Neuronal stem cell (in vitro differentiated cells): ENCODE results near the gene TNNC1.

Source experiments
- DNase-seq: peaks from one replicate; pipeline ENCODE4 v3.0.0-alpha.2; 2013; ENCODE audit warnings: low spot score
- H2AFZ ChIP-seq: one replicate; pipeline ENCODE4 v1.6.1; 2013; ENCODE audit warnings: mild to moderate bottlenecking, low read length, inconsistent platforms
- H2AK5ac ChIP-seq: 2 replicates; pipeline ENCODE4 v1.6.1; 2013; ENCODE audit warnings: low read depth, mild to moderate bottlenecking, inconsistent platforms, low read length, moderate library complexity, mixed read lengths
- H2BK120ac ChIP-seq: 2 replicates; pipeline ENCODE4 v1.6.1; 2013; ENCODE audit warnings: low read depth, mild to moderate bottlenecking, inconsistent platforms, low read length, moderate library complexity, mixed read lengths
- H2BK12ac ChIP-seq: one replicate; pipeline ENCODE4 v1.6.1; 2013; ENCODE audit warnings: low read length, inconsistent platforms
- H2BK15ac ChIP-seq: 2 replicates; pipeline ENCODE4 v1.6.1; 2013; ENCODE audit warnings: mild to moderate bottlenecking, low read length, inconsistent platforms, mixed read lengths
- H2BK5ac ChIP-seq: one replicate; pipeline ENCODE4 v1.6.1; 2013; ENCODE audit warnings: inconsistent platforms, mild to moderate bottlenecking, low read length, moderate library complexity
- H3K14ac ChIP-seq: one replicate; pipeline ENCODE4 v1.6.1; 2013; ENCODE audit warnings: low read length, inconsistent platforms
- H3K18ac ChIP-seq: 2 replicates; pipeline ENCODE4 v1.6.1; 2013; ENCODE audit warnings: low read length, inconsistent platforms
- H3K23ac ChIP-seq: 2 replicates; pipeline ENCODE4 v1.6.1; 2013; ENCODE audit warnings: low read depth, mild to moderate bottlenecking, mixed read lengths, low read length, inconsistent platforms; ENCODE audit not compliant: poor library complexity
- H3K27ac ChIP-seq: replicated peaks from 3 replicates; pipeline ENCODE4 v1.5.1; 2013; ENCODE audit warnings: low read length, inconsistent platforms
- H3K27me3 ChIP-seq, 3 experiments: 2 replicates each; pipeline ENCODE4 v1.6.1; 2013; ENCODE audit warnings: low read length in 3 of 3, mild to moderate bottlenecking in 2 of 3, inconsistent platforms in 1 of 3, low read depth in 1 of 3, mixed read lengths in 1 of 3, moderate library complexity in 1 of 3; ENCODE audit not compliant: control insufficient read depth in 3 of 3, insufficient read depth in 3 of 3
- H3K36me3 ChIP-seq, 2 donors: replicated peaks in 1 of 2; 2 replicates each; pipeline ENCODE4 v1.6.1; 2013; ENCODE audit warnings: low read length in 2 of 2; ENCODE audit not compliant: control insufficient read depth in 2 of 2, insufficient read depth in 2 of 2
- H3K4ac ChIP-seq: 2 replicates; pipeline ENCODE4 v1.6.1; 2013; ENCODE audit warnings: inconsistent platforms, mild to moderate bottlenecking, low read length, moderate library complexity
- H3K4me1 ChIP-seq, 2 donors: 1 replicate in 1 of 2; 2 replicates in 1 of 2; pipeline ENCODE4 v1.6.1; 2013; ENCODE audit warnings: low read length in 2 of 2, low read depth in 1 of 2; ENCODE audit not compliant: control insufficient read depth in 2 of 2, insufficient read depth in 1 of 2
- H3K4me2 ChIP-seq: one replicate; pipeline ENCODE4 v1.6.1; 2013; ENCODE audit warnings: mild to moderate bottlenecking, low read length, inconsistent platforms; ENCODE audit not compliant: insufficient read depth, poor library complexity, severe bottlenecking
- H3K4me3 ChIP-seq, 2 donors: 2 replicates each; pipeline ENCODE4 v1.5.1; 2013; ENCODE audit warnings: low read length in 2 of 2, mild to moderate bottlenecking in 2 of 2, inconsistent platforms in 1 of 2, moderate library complexity in 1 of 2
- H3K79me1 ChIP-seq: one replicate; pipeline ENCODE4 v1.6.1; 2013; ENCODE audit warnings: low read depth, mild to moderate bottlenecking, inconsistent platforms, low read length, moderate library complexity
- H3K9ac ChIP-seq: one replicate; pipeline ENCODE4 v1.6.1; 2013; ENCODE audit warnings: mild to moderate bottlenecking, low read depth, low read length, inconsistent platforms; ENCODE audit not compliant: poor library complexity
- H3K9me3 ChIP-seq, 2 donors: replicated peaks in 1 of 2; 2 replicates each; pipeline versions ENCODE3 to v1.6.1; 2013; ENCODE audit warnings: low read length in 2 of 2, mild to moderate bottlenecking in 2 of 2, inconsistent platforms in 1 of 2, low read depth in 1 of 2, mixed read lengths in 1 of 2, moderate library complexity in 1 of 2; ENCODE audit not compliant: control insufficient read depth in 2 of 2, insufficient read depth in 1 of 2
- H4K8ac ChIP-seq: one replicate; pipeline ENCODE4 v1.6.1; 2013; ENCODE audit warnings: low read depth, mild to moderate bottlenecking, inconsistent platforms, low read length, moderate library complexity
- H4K91ac ChIP-seq: one replicate; pipeline ENCODE4 v1.6.1; 2013; ENCODE audit warnings: low read length, low read depth, mild to moderate bottlenecking, inconsistent platforms; ENCODE audit not compliant: poor library complexity
- WGBS, 2 donors: extraction: QIAGEN DNeasy Blood & Tissue Kit; methylation state at CpG; one replicate each; pipeline ENCODE4 v1.1.7; 2013; ENCODE audit warnings: missing lambda C conversion rate in 2 of 2, mixed read lengths in 1 of 2; ENCODE audit not compliant: insufficient read length in 2 of 2, insufficient replicate concordance in 1 of 2; ENCODE audit errors: extremely low coverage in 2 of 2; 5-methylcytosine and 5-hydroxymethylcytosine counted together

The TNNC1 gene

DNA sequence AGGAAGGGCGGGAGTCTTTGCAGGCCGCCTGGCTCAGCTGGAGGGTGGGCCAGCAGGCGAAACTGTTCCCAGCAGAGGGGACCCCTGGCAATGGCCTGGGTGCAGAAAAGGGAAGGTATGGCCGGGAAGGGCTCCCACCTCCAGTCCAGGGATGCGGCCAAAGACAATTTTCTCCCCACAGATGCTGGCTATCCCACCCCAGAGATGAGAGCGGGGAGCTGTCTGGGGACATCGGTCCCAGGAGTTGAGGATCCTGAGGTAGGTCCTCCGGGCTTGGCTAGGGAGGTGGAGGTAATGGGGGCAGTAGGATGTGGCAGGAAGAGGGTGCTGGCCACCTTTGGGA is 10.6 kb downstream of the TNNC1 start:
- H3K18ac ChIP-seq: no peak overlapping the region

GRCh38 chr3:52442409-52443267 is 11.2 kb downstream of the TNNC1 start:
- Histone ChIP-seq H2BK5ac (no peak overlapping the region), H4K8ac (no peak overlapping the region), H3K4me3 (no peak overlapping the region), H4K91ac (no peak overlapping the region), H3K79me1 (no peaks in the 10 kb centered on the region), H3K14ac (no peak overlapping the region), H3K36me3 (no peaks in the 10 kb centered on the region), H2BK15ac (peak overlapping the region; percentile 22), H3K9me3 (no peaks in the 10 kb centered on the region), H2AK5ac (peak overlapping the region; percentile 89), H3K4ac (peak overlapping the region; percentile 72), H3K9ac (peak overlapping the region; percentile 34), H3K27me3 (peaks cover 0 to 55% (median 0%) of the 10 kb centered on the region in 3 experiments), H2AFZ (no peak overlapping the region), H2BK120ac (no peak overlapping the region), H3K27ac (no peak overlapping the region), H3K23ac (peak overlapping the region; percentile 83), H3K4me2 (no peak overlapping the region), H3K4me1 (peaks cover 0 to 18% of the 10 kb centered on the region in 2 donors), H2BK12ac (no peak overlapping the region), H3K18ac (peak overlapping the region; percentile 87)
- no CpG with 5 or more reads among the region's 16 CpGs for WGBS, 2 donors
- no peak for DNase-seq

More for the DNA sequence above, 10.6 kb downstream of the TNNC1 start:
- no peak overlapping the region for H2AFZ ChIP-seq
- H3K36me3 ChIP-seq: no peaks in the 10 kb centered on the region
- H3K4me1 ChIP-seq: peaks cover 0 to 18% of the 10 kb centered on the region in 2 donors
- H3K9ac ChIP-seq: peak overlapping the region; percentile 34
- no peak overlapping the region for H3K4me3 ChIP-seq
- H2BK15ac ChIP-seq: peak overlapping the region; percentile 22
- peak overlapping the region; percentile 28 for H2BK120ac ChIP-seq
- no peak overlapping the region for H2BK12ac ChIP-seq
- no peak overlapping the region for H4K91ac ChIP-seq
- peak overlapping the region; percentile 50 for H3K23ac ChIP-seq
- no peak overlapping the region for H2BK5ac ChIP-seq
- no peaks in the 10 kb centered on the region for H3K79me1 ChIP-seq
- WGBS, 2 donors: no CpG with 5 or more reads among the region's 8 CpGs
- H3K14ac ChIP-seq: no peak overlapping the region
- no peak for DNase-seq
- no peak overlapping the region for H3K4me2 ChIP-seq
- peaks cover 0 to 58% (median 0%) of the 10 kb centered on the region in 3 experiments for H3K27me3 ChIP-seq
- H3K27ac ChIP-seq: no peak overlapping the region
- H4K8ac ChIP-seq: no peak overlapping the region
- H2AK5ac ChIP-seq: no peak overlapping the region
- no peaks in the 10 kb centered on the region for H3K9me3 ChIP-seq
- no peak overlapping the region for H3K4ac ChIP-seq

- H3K27me3 ChIP-seq: peaks cover 0 to 60% (median 0%) of the 10 kb centered on the region in 3 experiments
Measured at GRCh38 chr3:52441772-52442332, 12.0 kb downstream of the TNNC1 start.

DNA sequence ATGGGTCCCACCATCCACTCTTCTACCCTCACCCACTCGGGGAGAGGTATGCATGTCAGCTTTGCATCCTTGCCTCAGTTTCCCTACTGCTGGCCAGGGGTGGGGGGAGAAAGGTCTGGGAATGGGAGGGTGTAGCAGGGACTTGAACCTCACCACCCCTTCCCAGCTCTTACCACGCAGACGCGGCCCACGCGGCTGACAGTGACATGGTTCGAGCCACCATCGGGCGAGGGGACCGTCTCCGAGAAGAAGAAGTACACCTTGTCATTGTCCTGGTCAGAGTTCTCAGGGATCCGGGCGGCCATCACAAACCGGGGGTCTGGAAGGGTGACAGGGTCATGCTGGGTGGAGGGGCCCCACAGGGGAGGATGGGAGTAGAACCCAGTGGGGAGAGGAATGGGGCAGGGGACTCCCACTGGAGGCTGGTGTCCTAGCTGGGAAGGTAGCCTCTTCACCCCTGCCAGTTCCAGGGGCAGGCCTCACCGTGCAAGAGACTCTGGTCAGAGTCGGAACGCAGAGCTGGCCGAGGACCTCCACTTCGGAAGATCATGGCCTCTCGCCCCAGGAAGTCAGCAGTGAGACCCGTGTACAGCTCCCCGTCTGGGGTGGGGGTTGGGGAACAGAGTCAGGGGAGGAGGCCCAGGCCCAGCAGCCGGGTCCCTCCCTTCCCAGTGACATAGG is 12.6 kb downstream of the TNNC1 start:
- Histone ChIP-seq H3K23ac (peak overlapping the region; percentile 65), H2AFZ (no peak overlapping the region), H3K4me1 (peaks cover 0 to 18% of the 10 kb centered on the region in 2 donors), H3K4ac (peak overlapping the region; percentile 37), H3K4me3 (no peak overlapping the region), H2AK5ac (peak overlapping the region; percentile 90), H3K79me1 (no peaks in the 10 kb centered on the region), H3K14ac (no peak overlapping the region), H2BK120ac (no peak overlapping the region), H2BK5ac (no peak overlapping the region), H3K27me3 (peaks cover 0 to 55% (median 0%) of the 10 kb centered on the region in 3 experiments), H2BK15ac (peak overlapping the region; percentile 85), H4K8ac (no peak overlapping the region), H3K27ac (no peak overlapping the region), H3K9ac (no peak overlapping the region), H3K4me2 (no peak overlapping the region), H2BK12ac (peak overlapping the region; percentile 46), H3K36me3 (no peaks in the 10 kb centered on the region), H4K91ac (no peak overlapping the region), H3K9me3 (no peaks in the 10 kb centered on the region), H3K18ac (peak overlapping the region; percentile 38)
- no CpG with 5 or more reads among the region's 23 CpGs for WGBS, 2 donors
- no peak for DNase-seq

More at GRCh38 chr3:52441772-52442332, 12.0 kb downstream of the TNNC1 start:
- no peak overlapping the region for H3K4ac ChIP-seq
- H3K9ac ChIP-seq: no peak overlapping the region
- peak overlapping the region; percentile 43 for H4K91ac ChIP-seq
- H3K14ac ChIP-seq: no peak overlapping the region
- WGBS, 2 donors: no CpG with 5 or more reads among the region's 18 CpGs
- no peaks in the 10 kb centered on the region for H3K79me1 ChIP-seq
- peak overlapping the region; percentile 46 for H2BK12ac ChIP-seq
- H2AK5ac ChIP-seq: peak overlapping the region; percentile 90
- H4K8ac ChIP-seq: no peak overlapping the region
- H2BK15ac ChIP-seq: peak overlapping the region; percentile 22
- DNase-seq: no peak
- no peak overlapping the region for H3K27ac ChIP-seq
- H3K36me3 ChIP-seq: no peaks in the 10 kb centered on the region
- no peak overlapping the region for H3K4me2 ChIP-seq
- no peak overlapping the region for H2BK5ac ChIP-seq
- no peak overlapping the region for H2AFZ ChIP-seq
- H3K23ac ChIP-seq: peak overlapping the region; percentile 65
- peaks cover 0 to 18% of the 10 kb centered on the region in 2 donors for H3K4me1 ChIP-seq
- peak overlapping the region; percentile 48 for H3K18ac ChIP-seq
- H2BK120ac ChIP-seq: no peak overlapping the region
- H3K9me3 ChIP-seq: no peaks in the 10 kb centered on the region
- H3K4me3 ChIP-seq: no peak overlapping the region
